ENCODE measurements around the gene CAMTA1. TPM values are rescaled to one million over a fixed set of nuclear protein-coding genes. Genes with fewer than 3 reads are reported as not detected.

CAMTA1 gene
- polyA plus RNA-seq, 1 experiment, result 64.9 TPM

DNA sequence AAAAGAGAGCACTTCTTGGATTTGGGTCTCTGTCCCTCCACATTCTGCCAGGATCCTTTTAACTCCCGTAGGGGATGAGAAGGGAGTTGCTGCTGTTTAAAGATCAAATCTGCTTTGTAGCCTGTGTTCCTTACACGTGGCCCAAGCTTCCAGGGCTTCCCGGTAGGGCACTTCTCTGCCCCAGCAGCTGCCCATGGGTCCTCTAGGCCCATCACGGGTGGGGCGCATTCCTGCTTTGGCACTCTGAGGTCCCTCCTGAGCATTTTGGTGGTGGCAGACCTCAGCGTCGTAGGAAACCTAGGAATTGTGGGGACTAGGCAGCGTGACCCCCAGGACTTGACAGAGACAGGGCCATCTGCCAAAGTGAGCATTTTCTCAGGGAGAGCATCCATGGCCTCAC lies 565.5 kb downstream of the CAMTA1 start:
- Histone ChIP-seq H3K27me3 (ENCODE audit: control insufficient read depth, insufficient read depth, low read length) (no peaks in the 10 kb centered on the region), H3K9me3 (ENCODE audit: control insufficient read depth, insufficient read depth, low read length) (no peaks in the 10 kb centered on the region; the same call in 1 of the 2 replicates), H3K4me3 (ENCODE audit: low read depth, low read length) (no peak overlapping the region), H3K27ac (ENCODE audit: low read depth, low read length) (no peak overlapping the region)
- no peak for DNase-seq (ENCODE audit: low read depth, low spot score)
- POLR2A ChIA-PET, result no interaction called here
- CTCF ChIA-PET, result no interaction called here
- TF ChIP-seq, protein P1, sequence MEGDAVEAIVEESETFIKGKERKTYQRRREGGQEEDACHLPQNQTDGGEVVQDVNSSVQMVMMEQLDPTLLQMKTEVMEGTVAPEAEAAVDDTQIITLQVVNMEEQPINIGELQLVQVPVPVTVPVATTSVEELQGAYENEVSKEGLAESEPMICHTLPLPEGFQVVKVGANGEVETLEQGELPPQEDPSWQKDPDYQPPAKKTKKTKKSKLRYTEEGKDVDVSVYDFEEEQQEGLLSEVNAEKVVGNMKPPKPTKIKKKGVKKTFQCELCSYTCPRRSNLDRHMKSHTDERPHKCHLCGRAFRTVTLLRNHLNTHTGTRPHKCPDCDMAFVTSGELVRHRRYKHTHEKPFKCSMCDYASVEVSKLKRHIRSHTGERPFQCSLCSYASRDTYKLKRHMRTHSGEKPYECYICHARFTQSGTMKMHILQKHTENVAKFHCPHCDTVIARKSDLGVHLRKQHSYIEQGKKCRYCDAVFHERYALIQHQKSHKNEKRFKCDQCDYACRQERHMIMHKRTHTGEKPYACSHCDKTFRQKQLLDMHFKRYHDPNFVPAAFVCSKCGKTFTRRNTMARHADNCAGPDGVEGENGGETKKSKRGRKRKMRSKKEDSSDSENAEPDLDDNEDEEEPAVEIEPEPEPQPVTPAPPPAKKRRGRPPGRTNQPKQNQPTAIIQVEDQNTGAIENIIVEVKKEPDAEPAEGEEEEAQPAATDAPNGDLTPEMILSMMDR (IDR thresholded peaks at IDR 0.05; ENCODE audit: low read depth, low read length), result no peak

DNA sequence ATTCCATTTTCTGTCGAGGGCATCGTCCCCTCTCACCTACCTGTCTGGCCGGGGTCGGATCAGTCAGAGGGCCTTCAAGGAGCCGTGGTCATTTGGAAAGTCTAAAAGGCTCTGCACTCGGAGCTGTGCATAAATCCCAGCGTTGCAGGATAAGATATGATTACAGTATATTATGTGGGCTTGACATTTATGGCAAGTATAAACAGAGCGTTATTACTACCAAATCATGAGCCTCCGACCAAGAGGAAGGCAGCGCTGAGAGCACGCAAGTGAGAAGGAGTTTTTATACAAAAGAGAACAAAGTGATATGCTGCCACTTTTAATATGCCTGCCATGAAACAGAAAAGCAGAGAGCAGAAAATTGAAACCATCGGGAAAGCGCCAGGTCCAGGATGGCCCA lies 566.4 kb downstream of the CAMTA1 start:
- no peak overlapping the region for H3K4me3 ChIP-seq (ENCODE audit: low read depth, low read length)
- POLR2A ChIA-PET, result no interaction called here
- CTCF ChIA-PET, result no interaction called here
- H3K9me3 ChIP-seq (ENCODE audit: control insufficient read depth, insufficient read depth, low read length), result no peaks in the 10 kb centered on the region; the same call in 1 of the 2 replicates
- TF ChIP-seq, protein P1 (IDR thresholded peaks at IDR 0.05; ENCODE audit: low read depth, low read length), result no peak
- no peak overlapping the region for H3K27ac ChIP-seq (ENCODE audit: low read depth, low read length)
- no peak for DNase-seq (ENCODE audit: low read depth, low spot score)
- H3K27me3 ChIP-seq (ENCODE audit: control insufficient read depth, insufficient read depth, low read length), result no peaks in the 10 kb centered on the region

DNA sequence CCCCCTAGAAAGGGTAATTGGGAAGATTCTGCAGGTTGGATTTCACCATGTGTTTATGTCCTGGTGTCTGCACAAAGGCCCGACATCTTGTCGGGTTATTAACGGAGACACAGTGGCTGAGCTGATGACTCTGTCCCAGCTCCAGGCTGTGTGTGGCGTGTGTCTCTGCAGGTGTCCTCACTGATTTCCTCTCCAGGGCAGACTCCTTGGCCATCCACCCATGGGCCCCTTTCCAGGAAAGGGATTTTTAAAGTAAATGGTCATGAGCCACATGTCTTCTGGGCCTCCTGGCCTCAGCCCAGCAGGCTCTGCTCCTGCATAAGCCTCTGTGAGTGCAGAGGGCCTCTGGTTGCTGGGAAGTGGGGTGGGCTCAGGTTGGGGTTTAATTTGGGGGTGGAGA lies 567.1 kb downstream of the CAMTA1 start:
- Histone ChIP-seq H3K27ac (ENCODE audit: low read depth, low read length) (no peak overlapping the region), H3K27me3 (ENCODE audit: control insufficient read depth, insufficient read depth, low read length) (no peaks in the 10 kb centered on the region), H3K9me3 (ENCODE audit: control insufficient read depth, insufficient read depth, low read length) (no peaks in the 10 kb centered on the region), H3K4me3 (ENCODE audit: low read depth, low read length) (no peak overlapping the region)
- DNase-seq (ENCODE audit: low read depth, low spot score), result no peak
- ChIA-PET CTCF (no interaction called here), POLR2A (no interaction called here)
- TF ChIP-seq, protein P1 (IDR thresholded peaks at IDR 0.05; ENCODE audit: low read depth, low read length), result no peak

DNA sequence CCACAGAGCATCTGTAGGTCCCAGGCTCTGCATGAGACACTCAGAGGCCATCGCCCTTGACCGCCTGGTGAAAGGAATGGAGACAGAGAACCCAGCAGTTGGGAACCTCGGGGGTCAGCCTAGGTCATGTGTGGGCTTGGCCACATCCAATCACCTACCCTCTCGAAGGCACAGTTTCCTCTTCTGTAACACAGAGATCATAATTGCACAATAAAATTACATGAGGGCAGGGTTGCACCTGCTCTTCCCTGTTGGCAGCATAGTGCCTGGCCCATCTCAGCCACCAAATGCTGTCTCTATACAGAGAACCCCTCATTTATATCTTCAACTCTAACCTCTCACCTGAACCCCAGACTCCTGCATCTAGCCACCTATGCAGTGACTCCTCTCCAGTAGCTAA lies 567.7 kb downstream of the CAMTA1 start:
- Histone ChIP-seq H3K4me3 (ENCODE audit: low read depth, low read length) (no peak overlapping the region), H3K27me3 (ENCODE audit: control insufficient read depth, insufficient read depth, low read length) (no peaks in the 10 kb centered on the region), H3K9me3 (ENCODE audit: control insufficient read depth, insufficient read depth, low read length) (no peaks in the 10 kb centered on the region), H3K27ac (ENCODE audit: low read depth, low read length) (no peak overlapping the region)
- POLR2A ChIA-PET, result no interaction called here
- no peak for DNase-seq (ENCODE audit: low read depth, low spot score)
- TF ChIP-seq, protein P1 (IDR thresholded peaks at IDR 0.05; ENCODE audit: low read depth, low read length), result no peak
- CTCF ChIA-PET, result no interaction called here

DNA sequence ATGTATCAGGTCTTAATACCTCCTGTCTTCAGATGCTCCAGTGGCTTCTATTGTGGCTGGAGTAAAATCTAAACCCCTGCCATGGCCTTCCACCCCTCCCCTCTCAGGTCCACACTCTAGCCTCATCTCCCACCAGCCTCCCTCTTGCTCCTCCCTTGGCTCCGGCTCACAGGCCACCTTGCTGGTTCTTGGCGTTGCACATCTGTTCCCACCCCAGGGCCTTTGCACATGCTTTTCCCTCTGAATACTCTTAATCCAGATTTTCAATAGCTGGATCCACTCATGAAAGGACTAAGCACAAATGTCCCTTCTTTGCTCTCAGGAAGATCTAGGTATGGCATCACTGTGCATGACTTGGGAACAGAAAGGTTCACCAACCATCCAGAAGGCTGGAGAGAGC lies 570.4 kb downstream of the CAMTA1 start:
- DNase-seq (ENCODE audit: low read depth, low spot score), result no peak
- Histone ChIP-seq H3K27ac (ENCODE audit: low read depth, low read length) (no peak overlapping the region), H3K4me3 (ENCODE audit: low read depth, low read length) (no peak overlapping the region), H3K9me3 (ENCODE audit: control insufficient read depth, insufficient read depth, low read length) (no peaks in the 10 kb centered on the region), H3K27me3 (ENCODE audit: control insufficient read depth, insufficient read depth, low read length) (no peaks in the 10 kb centered on the region)
- TF ChIP-seq, protein P1 (IDR thresholded peaks at IDR 0.05; ENCODE audit: low read depth, low read length), result no peak
- CTCF ChIA-PET, result no interaction called here
- POLR2A ChIA-PET, result no interaction called here
